Activated CD8-positive, alpha-beta memory T cell treated with anti-CD3 and anti-CD28 coated beads, Interleukin-2, amount 50 U/mL, for 24 hours (primary cell): ENCODE measurements around the gene TSSK3.
"Not testable (repeated sequence)": the region's sequence is repeated elsewhere in the genome, so short reads cannot be mapped to it uniquely, and the experiment has no call there.

ENCODE experiments used
- DNase-seq: peaks from one replicate; pipeline ENCODE4 v3.0.0-alpha.2; 2020; ENCODE audit errors: extremely low read depth

The TSSK3 gene

DNA sequence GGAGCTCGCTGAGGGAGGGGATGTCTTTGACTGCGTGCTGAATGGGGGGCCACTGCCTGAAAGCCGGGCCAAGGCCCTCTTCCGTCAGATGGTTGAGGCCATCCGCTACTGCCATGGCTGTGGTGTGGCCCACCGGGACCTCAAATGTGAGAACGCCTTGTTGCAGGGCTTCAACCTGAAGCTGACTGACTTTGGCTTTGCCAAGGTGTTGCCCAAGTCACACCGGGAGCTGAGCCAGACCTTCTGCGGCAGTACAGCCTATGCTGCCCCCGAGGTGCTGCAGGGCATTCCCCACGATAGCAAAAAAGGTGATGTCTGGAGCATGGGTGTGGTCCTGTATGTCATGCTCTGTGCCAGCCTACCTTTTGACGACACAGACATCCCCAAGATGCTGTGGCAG, 1.4 kb downstream of the TSSK3 start:
- DNase-seq = no peak

DNA sequence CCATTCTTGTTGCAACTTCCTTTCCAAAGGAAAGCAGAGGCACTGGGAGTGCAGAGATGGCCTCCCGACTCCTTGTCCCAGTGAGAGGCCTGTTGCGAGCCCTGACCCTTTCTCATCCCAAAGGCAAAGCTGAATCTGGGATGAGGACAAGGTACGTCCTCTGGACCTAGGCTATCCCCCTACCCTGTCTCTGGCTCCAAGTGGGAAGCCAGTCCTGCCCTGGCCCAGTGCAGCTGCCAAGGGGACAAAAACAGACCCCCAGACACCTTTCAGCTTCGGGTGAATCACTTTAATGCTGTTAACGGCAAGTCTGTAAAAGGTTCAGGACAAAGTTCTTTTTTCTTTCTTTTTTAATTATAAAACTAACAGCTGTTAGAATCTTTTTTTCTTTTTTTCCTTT, 2.5 kb downstream of the TSSK3 start:
- no peak for DNase-seq

DNA sequence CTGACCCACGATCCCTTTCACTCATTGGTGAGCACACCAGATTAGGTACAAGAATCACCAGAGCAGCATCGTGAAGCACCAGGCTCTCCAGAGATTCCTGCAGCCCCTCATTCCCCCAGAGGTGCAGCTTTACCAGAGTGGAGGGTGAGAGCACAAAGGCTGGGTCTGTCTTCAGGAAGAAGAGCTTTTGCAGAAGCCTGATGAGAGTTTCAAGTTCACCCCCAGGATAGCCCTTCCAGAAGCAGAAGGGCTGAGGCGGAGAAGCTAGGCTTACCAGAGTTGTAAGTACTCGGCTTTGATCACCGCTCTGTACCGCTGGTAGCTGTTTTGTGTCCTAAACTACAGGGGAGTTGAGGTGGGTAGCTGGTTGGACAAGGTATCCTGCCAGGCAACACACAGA, 3.1 kb downstream of the TSSK3 start:
- DNase-seq = no peak

DNA sequence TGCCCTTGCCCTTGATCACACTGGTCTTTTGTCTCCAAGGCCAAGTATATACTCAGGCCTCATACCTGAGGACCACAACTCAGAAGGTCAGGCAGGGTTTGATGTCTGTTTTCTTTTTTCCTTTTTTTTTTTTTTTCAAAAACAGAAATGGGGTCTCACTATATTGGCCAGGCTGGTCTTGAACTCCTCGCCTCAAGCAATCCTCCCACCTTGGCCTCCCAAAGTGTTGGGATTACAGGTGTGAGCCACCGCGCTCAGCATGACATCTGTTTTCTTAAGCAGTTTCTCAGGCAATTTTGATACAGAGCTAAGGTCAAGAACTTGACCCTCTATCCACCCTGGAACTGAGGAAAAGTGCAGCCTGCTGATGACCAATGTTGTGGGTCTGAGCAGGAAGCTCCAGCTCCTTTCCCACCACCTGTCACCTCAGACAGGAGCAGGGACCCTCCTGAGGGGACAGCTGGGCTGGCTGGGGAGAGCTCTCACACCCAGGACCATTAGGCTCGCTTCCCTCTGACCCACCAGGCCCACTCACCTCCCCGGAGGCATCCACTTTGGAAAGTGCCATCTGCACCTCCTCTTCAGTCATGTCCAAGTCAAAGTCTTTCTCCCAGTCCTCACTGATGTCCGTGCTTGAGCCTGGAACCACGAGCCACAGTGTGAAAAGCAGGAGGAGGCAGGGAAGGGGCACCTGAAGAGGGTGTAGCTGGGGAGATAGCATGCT, 5.7 kb downstream of the TSSK3 start:
- no peak for DNase-seq

DNA sequence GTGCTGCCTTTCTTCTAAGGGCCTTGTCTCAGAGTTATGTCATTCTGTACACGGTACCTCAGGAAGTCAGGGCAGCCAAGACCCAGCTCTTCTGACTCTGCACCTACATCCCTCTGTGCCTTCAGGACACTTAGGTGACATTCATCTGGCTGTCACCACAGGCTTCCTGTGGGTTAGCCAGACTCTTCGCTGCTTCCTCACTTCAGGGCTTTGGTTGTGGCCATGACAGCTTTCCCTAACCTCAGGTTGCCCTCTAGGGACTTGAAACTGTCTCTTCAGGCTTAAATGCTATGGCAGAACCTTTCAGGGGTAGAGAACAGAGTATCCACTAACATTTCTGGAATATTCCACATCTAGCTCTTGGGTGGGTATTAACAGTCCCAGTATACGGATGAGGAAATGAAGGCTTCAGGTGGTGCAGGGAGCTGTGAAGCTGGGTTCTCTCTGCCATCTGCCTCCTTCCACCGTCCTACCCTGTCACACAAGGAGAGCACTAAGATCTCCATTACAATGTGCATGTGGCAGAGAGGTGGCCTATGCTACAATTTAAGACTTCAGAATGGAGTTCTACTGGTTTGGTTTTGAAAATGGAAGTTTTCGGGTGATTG, 9.9 kb downstream of the TSSK3 start:
- no peak for DNase-seq

DNA sequence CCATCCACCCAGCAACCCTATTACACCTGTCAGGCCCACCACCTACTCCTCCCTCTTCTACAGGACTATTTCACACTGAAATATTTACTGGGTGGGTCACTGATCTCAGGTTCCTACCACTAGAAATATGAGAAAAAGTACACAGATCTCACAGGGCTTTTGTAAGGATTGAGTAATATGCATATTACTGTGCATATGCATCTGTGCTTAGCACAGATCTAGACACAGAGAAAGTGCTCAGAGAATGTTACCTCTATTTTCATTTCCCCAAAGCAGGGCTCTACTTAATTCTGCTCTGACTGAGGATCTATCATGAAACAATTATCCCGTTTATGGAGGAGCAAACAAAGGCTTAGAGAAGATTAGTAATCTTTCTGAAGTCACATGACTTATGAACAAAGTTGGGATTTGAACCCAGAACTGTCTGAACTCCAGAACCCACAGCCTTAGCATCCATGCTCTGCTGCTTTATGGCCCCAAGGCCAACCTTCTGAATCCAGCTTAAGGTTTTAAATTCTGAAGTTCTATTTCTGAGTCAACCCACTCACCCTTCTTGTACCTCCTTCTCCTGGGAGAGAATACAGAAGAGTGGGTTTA, 11.8 kb downstream of the TSSK3 start:
- DNase-seq = no peak

DNA sequence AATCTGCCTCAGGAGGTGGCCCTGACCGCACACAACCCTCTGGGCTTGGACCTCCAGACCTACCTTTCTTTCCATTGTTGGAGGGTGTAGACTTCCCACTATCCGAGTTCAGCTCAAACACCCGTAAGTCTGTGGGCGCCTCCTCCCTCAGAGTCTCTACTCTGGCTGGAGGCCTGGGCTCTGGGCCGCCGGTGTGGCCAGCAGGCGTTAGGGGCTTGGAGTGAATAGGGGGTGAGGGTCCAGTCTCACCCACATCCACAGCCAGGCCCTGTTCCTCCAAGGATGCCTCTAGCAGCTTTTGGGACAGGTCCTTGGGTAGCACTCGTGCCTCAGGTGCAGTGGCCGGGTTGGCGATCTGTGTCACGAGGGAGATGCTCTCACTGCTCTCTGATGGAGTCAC, 13.9 kb downstream of the TSSK3 start:
- no peak for DNase-seq

DNA sequence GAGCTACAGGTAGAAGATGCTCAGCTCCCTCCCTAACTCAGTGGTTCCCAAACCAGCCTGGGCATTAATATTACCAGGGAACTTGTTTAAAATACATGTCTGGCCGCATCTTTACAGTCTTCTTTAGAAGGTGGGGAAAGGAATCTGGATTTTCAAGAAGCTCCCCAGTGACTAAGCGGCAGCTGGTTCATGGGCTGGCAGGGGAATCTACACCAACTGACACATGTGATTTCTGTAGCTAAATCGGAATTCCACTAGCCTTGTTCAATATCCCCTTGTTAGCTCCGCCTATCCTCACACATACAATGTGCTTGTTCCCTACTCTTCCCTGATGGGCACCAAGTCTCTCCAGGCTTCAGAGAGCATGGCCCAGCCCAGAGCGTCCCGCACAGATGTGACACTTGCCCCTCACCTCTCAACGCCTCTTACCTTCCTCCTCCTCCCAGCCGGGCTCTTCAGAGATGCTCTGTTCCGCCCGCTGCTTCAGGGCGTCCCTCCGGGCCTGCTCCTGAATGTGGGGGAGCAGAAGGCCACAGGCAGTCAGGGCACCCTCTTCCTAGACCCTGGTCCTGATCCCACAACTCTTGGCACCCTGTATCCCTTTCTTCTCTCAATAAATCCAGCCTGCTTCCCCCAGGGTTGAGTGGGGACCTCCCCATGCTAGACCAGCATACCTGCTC, 15.3 kb downstream of the TSSK3 start:
- DNase-seq = no peak

DNA sequence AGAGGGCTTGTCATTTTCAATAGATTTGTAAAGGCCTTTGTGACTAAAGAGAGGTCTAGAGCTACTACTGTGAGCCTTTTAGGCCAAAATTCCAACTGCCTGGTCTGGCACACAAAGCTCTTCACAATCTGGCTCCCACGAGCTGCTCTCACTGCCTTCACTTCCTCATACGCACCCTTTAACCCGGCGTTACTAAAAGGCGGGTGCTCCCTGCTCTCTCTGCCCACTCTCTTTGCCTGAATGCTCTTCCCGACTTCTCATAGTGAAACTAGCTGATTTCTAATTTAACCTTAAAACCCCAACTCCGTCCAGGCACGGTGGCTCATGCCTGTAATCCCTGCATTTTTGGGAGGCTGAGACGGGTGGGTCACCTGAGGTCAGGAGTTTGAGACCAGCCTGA, 17.7 kb downstream of the TSSK3 start:
- DNase-seq = no peak

DNA sequence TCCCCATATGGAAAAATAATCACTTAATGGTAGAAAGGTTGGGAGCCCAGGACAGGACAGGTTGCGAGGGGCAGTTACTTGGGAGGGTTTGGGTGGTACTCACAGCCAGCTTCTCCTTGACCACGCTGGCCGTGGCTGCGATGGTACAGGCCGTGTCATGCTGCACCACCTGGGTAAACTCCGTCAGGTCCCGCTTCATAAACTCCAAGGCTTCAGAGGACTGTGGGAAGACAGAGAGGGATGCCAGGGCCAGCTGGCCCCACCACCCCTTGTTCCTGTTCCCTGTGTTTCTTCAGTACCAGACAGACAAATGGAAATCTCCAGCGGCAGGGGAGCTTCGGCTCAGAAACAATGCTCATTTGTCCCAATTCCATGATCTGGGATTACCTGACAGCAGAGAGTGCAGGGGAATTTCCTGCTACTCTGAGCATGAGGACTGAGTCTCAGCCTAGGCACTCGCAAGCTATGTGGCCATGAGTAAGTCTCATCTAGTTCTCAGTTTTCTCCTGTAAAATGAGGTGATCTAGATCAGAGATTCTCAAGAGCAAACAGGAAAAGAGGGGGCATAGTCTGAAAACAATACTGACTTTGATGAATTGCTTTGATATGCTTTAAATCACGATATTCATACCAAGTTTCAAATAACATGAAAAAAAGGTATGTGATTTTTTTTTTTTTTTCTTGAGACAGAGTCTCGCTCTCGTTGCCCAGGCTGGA, 24.5 kb downstream of the TSSK3 start:
- no peak for DNase-seq

DNA sequence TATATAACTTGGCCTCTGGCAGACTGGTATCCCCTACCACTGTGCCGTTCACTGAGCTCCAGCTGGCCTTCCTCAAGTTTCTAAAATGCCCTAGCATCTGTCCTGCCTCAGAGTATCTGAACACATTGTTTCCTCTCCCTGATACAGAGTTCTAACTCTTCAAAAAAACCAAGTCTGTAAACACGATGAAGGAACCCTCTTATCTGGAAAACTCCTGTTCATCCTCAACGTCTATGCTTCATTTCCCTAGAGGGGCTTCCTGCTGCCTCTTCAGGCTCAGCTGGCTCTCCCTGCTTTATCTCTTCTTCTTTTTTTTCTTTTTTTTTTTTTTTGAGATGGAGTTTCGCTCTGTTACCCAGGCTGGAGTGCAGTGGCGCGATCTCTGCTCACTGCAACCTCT, 26.3 kb downstream of the TSSK3 start:
- DNase-seq = no peak

DNA sequence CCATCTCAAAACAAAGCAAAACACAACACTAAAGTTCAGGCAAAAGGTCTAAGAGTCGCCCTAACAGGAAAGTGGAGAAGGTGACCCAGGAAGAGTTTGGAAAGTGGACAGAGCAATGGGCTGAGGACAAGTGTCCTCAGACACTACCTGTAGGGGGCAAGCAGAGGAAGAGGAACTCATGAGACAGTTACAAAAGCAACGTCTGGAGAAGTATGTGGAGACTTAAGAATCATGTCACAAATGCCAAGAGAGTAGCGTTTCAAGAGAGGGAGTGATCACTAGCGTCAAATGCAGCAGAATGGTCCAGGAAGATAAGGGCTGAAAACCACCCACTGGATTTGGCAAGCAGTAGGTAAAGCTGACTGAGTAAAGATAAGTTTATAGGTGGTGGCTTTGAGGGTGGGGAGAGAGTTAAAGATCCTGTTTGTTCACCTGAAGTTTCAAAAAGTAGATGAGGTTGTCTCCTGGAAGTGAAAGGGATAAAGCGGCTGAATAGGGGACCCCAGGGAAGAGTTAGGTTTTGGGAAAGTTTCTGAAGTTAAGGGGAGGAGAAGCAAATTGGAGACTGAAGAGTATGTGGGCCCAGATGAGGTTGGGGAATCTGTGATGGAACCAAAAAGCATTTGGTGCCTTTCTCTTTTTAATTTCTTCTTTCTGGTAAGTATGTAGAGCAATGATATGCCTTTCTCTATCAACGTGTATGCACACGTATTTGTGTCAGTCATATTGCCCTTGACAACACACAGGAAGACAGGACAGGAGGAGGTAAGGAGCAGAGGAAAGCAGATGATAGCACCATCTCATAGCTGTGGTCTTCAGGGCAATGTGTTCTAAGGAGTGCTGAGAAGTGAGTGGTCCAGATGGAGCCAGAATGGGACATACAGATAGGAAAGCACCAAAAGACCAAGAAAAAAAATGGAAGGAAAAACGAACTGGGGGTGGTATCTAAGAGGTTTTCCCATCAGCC, 28.8 kb downstream of the TSSK3 start:
- no peak for DNase-seq

DNA sequence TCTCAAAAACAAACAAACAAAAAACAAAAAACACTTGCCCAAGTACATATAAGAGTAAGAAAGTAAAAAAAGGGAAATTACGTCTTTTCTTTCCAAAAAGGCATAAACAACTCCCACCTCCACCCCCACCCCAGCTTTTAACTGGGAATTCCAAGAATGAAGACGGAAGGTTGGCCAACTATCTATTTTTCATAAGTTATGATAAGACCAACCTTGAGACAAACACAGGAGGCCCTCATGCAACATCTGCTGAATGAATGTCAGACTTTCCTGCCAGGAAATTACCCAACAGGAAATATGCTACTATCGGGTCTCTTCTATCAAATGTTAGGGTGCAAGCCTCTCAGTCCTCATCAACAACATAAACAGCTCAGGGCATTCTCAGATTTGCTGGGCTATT, 30.0 kb downstream of the TSSK3 start:
- no peak for DNase-seq

DNA sequence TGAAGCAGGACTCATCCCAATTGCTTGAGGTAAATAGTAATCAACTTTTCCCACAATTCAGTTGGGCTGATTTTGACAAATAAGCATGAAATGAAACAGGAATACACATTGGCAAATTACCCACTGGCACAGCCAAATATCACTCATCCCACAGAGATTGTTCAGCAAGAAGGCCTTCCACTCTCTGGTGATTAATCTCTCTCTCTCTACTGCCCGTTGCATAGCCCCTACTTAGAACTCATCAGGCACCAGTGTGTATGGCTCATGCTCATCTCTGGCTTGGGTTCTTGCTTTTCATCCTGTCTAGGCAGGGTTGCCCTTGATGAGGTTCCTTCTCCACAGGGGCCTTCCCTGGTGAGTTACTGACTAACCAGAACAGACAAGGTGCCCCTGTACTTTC, 30.8 kb downstream of the TSSK3 start:
- DNase-seq = no peak

DNA sequence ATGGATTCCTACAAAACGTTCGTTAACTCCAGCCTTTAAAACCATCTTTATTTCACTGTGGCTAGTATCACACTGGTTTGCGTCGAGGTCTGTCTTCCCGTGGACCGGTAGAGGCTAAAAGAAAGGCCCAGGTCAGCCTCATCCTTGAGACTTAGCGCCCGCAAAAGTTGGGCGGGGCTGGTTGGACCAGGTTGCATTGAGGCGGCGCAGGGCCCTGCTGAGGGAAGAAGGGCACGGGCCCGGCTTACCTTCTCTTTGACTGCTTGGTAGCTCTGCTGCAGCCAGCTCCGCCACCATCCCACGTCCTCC, 31.4 kb downstream of the TSSK3 start:
- DNase-seq = no peak

DNA sequence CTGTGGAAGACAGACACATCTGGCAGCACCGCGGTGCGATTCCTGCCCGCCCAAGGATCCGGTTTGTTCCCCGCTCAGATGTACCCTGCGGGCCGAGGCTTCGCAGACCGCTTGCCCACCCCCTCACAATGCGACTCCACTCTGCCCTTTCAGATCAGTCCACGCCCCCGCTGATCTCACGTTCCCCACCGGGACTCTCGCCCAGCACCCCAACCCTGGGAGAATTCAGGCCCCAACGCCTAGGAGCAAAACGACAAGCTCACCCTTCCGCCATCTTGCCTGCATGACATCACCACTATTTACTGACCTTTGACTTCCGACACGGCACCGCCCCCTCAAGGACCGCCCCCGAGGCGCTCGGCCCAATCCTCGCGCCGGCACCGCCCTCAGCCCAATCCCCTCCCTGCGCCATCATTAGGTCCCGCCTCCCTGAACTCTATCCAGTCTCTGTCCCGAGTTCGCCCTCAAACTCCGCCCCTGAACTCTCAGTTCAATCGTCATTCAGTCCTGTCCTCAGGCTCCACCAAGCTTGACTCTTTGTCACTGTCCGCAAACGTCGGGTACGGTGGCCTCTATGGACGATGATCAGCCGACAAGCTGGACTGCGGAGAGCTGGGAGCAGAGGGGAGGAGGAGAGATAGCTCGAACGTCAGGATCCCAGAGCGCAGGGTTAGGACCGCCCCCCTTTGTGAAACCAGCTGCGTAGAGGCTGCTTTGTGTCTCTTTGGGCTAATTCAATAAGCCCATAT, 32.0 kb downstream of the TSSK3 start, which contains the start of gene BSDC1:
BSDC1 (minus strand) TSS at position 301 of the 749 bp plus-strand sequence; CDS start at position 274, 27 bp downstream.
- peak; percentile 96 for DNase-seq

DNA sequence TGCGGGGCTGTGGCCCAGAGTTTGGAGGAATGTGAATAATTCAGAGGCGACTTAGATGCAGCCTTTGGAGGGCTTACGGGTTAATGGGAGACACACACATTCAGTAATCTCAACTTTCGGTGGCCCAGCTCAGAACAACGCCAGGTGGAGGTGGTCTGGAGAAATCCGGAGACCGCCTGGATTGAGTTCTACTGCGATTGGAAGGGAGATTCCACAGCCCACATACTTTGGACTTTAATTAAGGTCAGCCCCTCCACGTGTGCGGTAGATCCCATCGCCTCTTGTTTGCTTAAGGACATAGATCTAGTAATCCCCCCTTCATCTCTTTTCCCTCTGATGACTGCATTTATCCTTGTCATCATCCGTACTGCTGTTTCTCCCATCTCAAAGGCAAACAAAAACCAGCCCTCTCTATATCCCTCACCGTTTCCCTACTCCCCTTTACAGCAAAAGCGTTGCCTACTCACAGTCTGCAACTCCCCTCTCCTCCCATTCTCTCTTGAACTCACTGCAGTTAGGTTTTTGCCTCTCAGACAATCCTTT, 32.6 kb downstream of the TSSK3 start:
- DNase-seq = no peak

DNA sequence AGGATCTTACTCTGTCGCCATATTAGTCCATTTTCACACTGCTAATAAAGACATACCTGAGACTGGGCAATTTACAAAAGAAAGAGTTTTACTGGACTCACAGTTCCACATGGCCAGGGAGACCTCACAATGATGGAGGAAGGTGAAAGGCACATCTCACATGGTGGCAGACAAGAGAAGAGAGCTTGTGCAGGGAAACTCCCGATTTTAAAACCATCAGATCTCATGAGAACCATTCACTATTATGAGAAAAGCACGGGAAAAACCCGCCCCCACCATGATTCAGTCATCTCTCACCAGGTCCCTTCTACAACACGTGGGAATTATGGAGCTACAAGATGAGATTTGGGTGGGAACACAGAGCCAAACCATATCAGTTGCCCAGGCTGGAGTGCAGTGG, 34.2 kb downstream of the TSSK3 start:
- not testable (repeated sequence) for DNase-seq

DNA sequence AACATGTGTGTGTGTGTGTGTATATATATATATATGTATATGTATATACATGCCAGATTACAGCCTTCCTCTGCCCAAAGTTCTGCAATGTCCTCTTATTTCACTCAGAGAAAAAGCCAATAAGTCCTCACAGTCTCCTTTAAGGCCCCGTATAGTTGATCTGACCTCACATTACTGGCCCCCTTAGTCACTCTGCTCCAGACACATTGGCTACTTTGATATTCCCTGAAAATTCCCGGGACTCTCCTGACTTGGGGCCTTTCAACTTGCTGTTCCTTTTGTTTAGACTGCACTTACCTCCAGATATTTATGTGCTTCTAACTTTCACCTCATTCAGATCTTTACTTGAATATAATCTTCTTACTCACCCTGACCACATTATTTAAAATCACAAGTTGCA, 36.1 kb downstream of the TSSK3 start:
- DNase-seq = no peak

DNA sequence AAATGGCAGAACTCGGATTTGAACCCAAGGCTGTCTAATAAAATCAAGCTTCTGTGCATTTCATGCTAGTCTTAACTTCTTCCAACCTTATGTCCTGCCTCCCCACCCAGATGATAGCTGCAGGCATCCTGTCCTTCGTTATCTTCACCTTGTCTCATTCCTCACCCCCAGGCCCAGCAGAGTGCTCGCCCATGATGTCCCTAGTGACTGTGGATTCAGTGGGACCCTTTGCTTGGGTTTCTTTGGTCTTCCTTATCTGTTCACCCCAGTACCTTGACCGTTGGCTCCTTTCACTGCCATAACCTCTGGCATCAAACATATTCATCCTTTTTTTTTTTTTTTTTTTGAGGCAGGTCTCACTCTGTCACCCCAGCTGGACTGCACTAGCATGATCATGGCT, 37.5 kb downstream of the TSSK3 start:
- no peak for DNase-seq
